Gastroesophageal sphincter (tissue), 3 donors: ENCODE results near the gene CASP1.
"Not testable (repeated sequence)": the region's sequence is repeated elsewhere in the genome, so short reads cannot be mapped to it uniquely, and the experiment has no call there.

Experiments
- CTCF ChIP-seq, 4 experiments: fragments of 200-600 bp in 2 of 4; fragments of 450-650 bp in 2 of 4; sonication (generic) in 1 of 4; IDR thresholded peaks; one replicate each; pipeline ENCODE4 v1.5.1; 2017 to 2019; ENCODE audit warnings: antibody characterized with exemption in 4 of 4, mild to moderate bottlenecking in 2 of 4, moderate library complexity in 2 of 4
- EP300 ChIP-seq: sonication (generic); formaldehyde crosslinking; IDR thresholded peaks from one replicate; pipeline ENCODE4 v1.6.1; 2017; ENCODE audit warnings: antibody characterized with exemption, mild to moderate bottlenecking
- POLR2A ChIP-seq, 2 donors: fragments of 450-650 bp; IDR thresholded peaks; one replicate each; pipeline ENCODE4 v1.6.1; 2017; ENCODE audit warnings: antibody characterized with exemption in 2 of 2, mild to moderate bottlenecking in 2 of 2, moderate library complexity in 1 of 2

GRCh38 chr11:105044557-105045524 lies 9.9 kb upstream of the CASP1 start, which contains the start of gene CARD16:
- TF ChIP-seq CTCF (IDR thresholded peaks at IDR 0.05); EP300; POLR2A (IDR thresholded peaks at IDR 0.05): not testable (repeated sequence)
